IPS DF 6.9 (cell line): ENCODE data around the gene PPCDC.
A peak's percentile ranks its signal among the peaks of the same experiment; 100 is the strongest.

Experiments used
- DNase-seq: peaks from one replicate; pipeline ENCODE4 v3.0.0-alpha.2; 2013; ENCODE audit warnings: low read depth, low spot score
- H3K27ac ChIP-seq: one replicate; pipeline ENCODE4 v1.5.1; 2013; ENCODE audit warnings: low read length, control low read depth
- H3K27me3 ChIP-seq: 2 replicates; pipeline ENCODE4 v1.6.1; 2013; ENCODE audit warnings: mild to moderate bottlenecking, low read length; ENCODE audit not compliant: control insufficient read depth, insufficient read depth
- H3K36me3 ChIP-seq: 2 replicates; pipeline ENCODE4 v1.6.1; 2013; ENCODE audit warnings: low read length; ENCODE audit not compliant: control insufficient read depth, insufficient read depth
- H3K4me1 ChIP-seq: 2 replicates; pipeline ENCODE4 v1.6.1; 2013; ENCODE audit warnings: low read length; ENCODE audit not compliant: control insufficient read depth, insufficient read depth
- H3K4me3 ChIP-seq: 2 replicates; pipeline ENCODE4 v1.5.1; 2013; ENCODE audit warnings: mild to moderate bottlenecking, low read length
- H3K9me3 ChIP-seq: 2 replicates; pipeline ENCODE4 v1.6.1; 2013; ENCODE audit warnings: low read length, inconsistent platforms; ENCODE audit not compliant: control insufficient read depth, insufficient read depth
- WGBS: extraction: QIAGEN DNeasy Blood & Tissue Kit; methylation state at CpG from one replicate; pipeline ENCODE4 v1.1.7; 2013; ENCODE audit warnings: mixed read lengths, missing lambda C conversion rate; ENCODE audit not compliant: insufficient read length, insufficient coverage; 5-methylcytosine and 5-hydroxymethylcytosine counted together

The PPCDC gene

GRCh38 chr15:75029378-75030022, 6.1 kb downstream of the PPCDC start:
- no peaks in the 10 kb centered on the region for H3K9me3 ChIP-seq
- H3K36me3 ChIP-seq: no peaks in the 10 kb centered on the region
- H3K4me1 ChIP-seq: peaks cover 4% of the 10 kb centered on the region
- WGBS: no CpG with 5 or more reads among the region's 12 CpGs
- H3K27me3 ChIP-seq: no peaks in the 10 kb centered on the region
- H3K27ac ChIP-seq: no peak overlapping the region
- peak; percentile 66 for DNase-seq
- no peak overlapping the region for H3K4me3 ChIP-seq

GRCh38 chr15:75030023-75030413, 6.6 kb downstream of the PPCDC start:
- Histone ChIP-seq H3K9me3 (no peaks in the 10 kb centered on the region), H3K4me1 (peaks cover 4% of the 10 kb centered on the region), H3K27me3 (no peaks in the 10 kb centered on the region), H3K4me3 (no peak overlapping the region), H3K27ac (no peak overlapping the region), H3K36me3 (no peaks in the 10 kb centered on the region)
- WGBS: no CpG with 5 or more reads among the region's 2 CpGs
- DNase-seq: no peak

- Histone ChIP-seq H3K4me3 (no peak overlapping the region), H3K27ac (no peak overlapping the region), H3K4me1 (peaks cover 4% of the 10 kb centered on the region), H3K36me3 (no peaks in the 10 kb centered on the region), H3K9me3 (no peaks in the 10 kb centered on the region), H3K27me3 (no peaks in the 10 kb centered on the region)
- no CpG with 5 or more reads among the region's 4 CpGs for WGBS
- DNase-seq: no peak
These were observed 7.0 kb downstream of the PPCDC start for GRCh38 chr15:75030424-75030823.

- Histone ChIP-seq H3K27me3 (no peaks in the 10 kb centered on the region), H3K27ac (no peak overlapping the region), H3K9me3 (no peaks in the 10 kb centered on the region), H3K4me1 (peaks cover 6% of the 10 kb centered on the region), H3K4me3 (no peak overlapping the region), H3K36me3 (no peaks in the 10 kb centered on the region)
- DNase-seq: no peak
- WGBS: no CpG with 5 or more reads among the region's 4 CpGs
These were observed 8.5 kb downstream of the PPCDC start for GRCh38 chr15:75031848-75032247.

GRCh38 chr15:75032395-75032794, 9.0 kb downstream of the PPCDC start:
- H3K9me3 ChIP-seq: no peaks in the 10 kb centered on the region
- no peaks in the 10 kb centered on the region for H3K27me3 ChIP-seq
- no CpG with 5 or more reads among the region's 2 CpGs for WGBS
- peaks cover 6% of the 10 kb centered on the region for H3K4me1 ChIP-seq
- H3K27ac ChIP-seq: no peak overlapping the region
- no peak overlapping the region for H3K4me3 ChIP-seq
- no peaks in the 10 kb centered on the region for H3K36me3 ChIP-seq
- no peak for DNase-seq

GRCh38 chr15:75033809-75034208, 10.4 kb downstream of the PPCDC start:
- Histone ChIP-seq H3K27me3 (no peaks in the 10 kb centered on the region), H3K27ac (no peak overlapping the region), H3K4me3 (no peak overlapping the region), H3K36me3 (no peaks in the 10 kb centered on the region), H3K4me1 (peaks cover 6% of the 10 kb centered on the region), H3K9me3 (no peaks in the 10 kb centered on the region)
- no CpG with 5 or more reads among the region's 6 CpGs for WGBS
- no peak for DNase-seq

- no CpG with 5 or more reads among the region's 8 CpGs for whole genome bisulfite sequencing
- Histone ChIP-seq H3K27ac (no peak overlapping the region), H3K4me3 (no peak overlapping the region)
These were observed 11.2 kb downstream of the PPCDC start for GRCh38 chr15:75034615-75035014.

GRCh38 chr15:75036212-75036616, 12.8 kb downstream of the PPCDC start:
- H3K9me3 ChIP-seq: no peaks in the 10 kb centered on the region
- WGBS: no CpG with 5 or more reads among the region's 2 CpGs
- no peaks in the 10 kb centered on the region for H3K36me3 ChIP-seq
- no peaks in the 10 kb centered on the region for H3K27me3 ChIP-seq
- DNase-seq: no peak
- H3K4me1 ChIP-seq: peaks cover 2% of the 10 kb centered on the region; the same call in 1 of the 2 replicates
- H3K27ac ChIP-seq: no peak overlapping the region
- H3K4me3 ChIP-seq: no peak overlapping the region

More at GRCh38 chr15:75034615-75035014, 11.2 kb downstream of the PPCDC start:
- H3K27me3 ChIP-seq: no peaks in the 10 kb centered on the region
- H3K36me3 ChIP-seq: no peaks in the 10 kb centered on the region
- peaks cover 3% of the 10 kb centered on the region for H3K4me1 ChIP-seq
- no peak for DNase-seq
- no peaks in the 10 kb centered on the region for H3K9me3 ChIP-seq

GRCh38 chr15:75037685-75038084, 14.3 kb downstream of the PPCDC start:
- Histone ChIP-seq H3K4me3 (no peak overlapping the region), H3K27ac (no peak overlapping the region), H3K9me3 (no peaks in the 10 kb centered on the region), H3K36me3 (no peaks in the 10 kb centered on the region), H3K4me1 (peaks cover 2% of the 10 kb centered on the region; the same call in 1 of the 2 replicates), H3K27me3 (no peaks in the 10 kb centered on the region)
- DNase-seq: no peak
- 100% methylated on average over 1 of the region's 6 CpGs for WGBS

- no CpG with 5 or more reads among the region's 3 CpGs for WGBS
- Histone ChIP-seq H3K36me3 (no peaks in the 10 kb centered on the region), H3K4me1 (peaks cover 2% of the 10 kb centered on the region; the same call in 1 of the 2 replicates), H3K27ac (no peak overlapping the region), H3K27me3 (no peaks in the 10 kb centered on the region), H3K4me3 (no peak overlapping the region), H3K9me3 (no peaks in the 10 kb centered on the region)
- no peak for DNase-seq
These were observed 14.8 kb downstream of the PPCDC start for GRCh38 chr15:75038231-75038630.
